Measurements from ENCODE around the gene TTLL9.

DNA sequence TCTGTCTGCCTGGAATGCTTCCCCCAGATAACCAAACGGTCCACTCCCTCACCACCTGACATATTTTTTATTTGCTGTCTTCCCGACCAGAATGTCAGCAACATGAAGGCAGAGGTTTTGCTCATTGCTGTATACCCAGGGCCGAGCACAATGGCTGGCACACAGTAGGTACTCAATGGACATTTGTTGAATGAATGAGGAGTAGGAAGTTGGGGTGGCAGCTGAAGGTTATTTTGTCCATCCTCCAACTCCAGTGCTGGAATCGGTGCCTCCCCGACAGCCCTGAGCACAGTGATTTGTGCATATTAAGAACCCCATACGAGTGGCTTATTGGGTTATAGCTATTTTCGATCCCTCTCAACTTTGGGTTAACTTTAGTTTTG is 10.4 kb upstream of the TTLL9 start:
- TF ChIP-seq CTCF (conservative IDR thresholded peaks at IDR 0.05) (no peak), ZFX (IDR thresholded peaks at IDR 0.05) (no peak)
